22Rv1 (cell line): ENCODE measurements around the gene CELSR3.

Source experiments
- ZFX ChIP-seq: fragments of 450-650 bp; IDR thresholded peaks from 2 replicates; pipeline ENCODE4 v1.6.1; 2017; ENCODE audit warnings: antibody characterized with exemption, borderline replicate concordance
- TF ChIP-seq, protein P1 (sequence below): fragments of 450-650 bp; IDR thresholded peaks from 2 replicates; pipeline ENCODE4 v1.5.1; 2017; ENCODE audit warnings: mild to moderate bottlenecking

GRCh38 chr3:48625600-48625999 lies 37.1 kb downstream of the CELSR3 start:
- TF ChIP-seq, protein P1, sequence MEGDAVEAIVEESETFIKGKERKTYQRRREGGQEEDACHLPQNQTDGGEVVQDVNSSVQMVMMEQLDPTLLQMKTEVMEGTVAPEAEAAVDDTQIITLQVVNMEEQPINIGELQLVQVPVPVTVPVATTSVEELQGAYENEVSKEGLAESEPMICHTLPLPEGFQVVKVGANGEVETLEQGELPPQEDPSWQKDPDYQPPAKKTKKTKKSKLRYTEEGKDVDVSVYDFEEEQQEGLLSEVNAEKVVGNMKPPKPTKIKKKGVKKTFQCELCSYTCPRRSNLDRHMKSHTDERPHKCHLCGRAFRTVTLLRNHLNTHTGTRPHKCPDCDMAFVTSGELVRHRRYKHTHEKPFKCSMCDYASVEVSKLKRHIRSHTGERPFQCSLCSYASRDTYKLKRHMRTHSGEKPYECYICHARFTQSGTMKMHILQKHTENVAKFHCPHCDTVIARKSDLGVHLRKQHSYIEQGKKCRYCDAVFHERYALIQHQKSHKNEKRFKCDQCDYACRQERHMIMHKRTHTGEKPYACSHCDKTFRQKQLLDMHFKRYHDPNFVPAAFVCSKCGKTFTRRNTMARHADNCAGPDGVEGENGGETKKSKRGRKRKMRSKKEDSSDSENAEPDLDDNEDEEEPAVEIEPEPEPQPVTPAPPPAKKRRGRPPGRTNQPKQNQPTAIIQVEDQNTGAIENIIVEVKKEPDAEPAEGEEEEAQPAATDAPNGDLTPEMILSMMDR: no peak
- TF ChIP-seq ZFX: no peak
